Right cardiac atrium (tissue), 5 donors: ENCODE results near the gene DUSP18. TPM values are rescaled to one million over a fixed set of nuclear protein-coding genes. Genes with fewer than 3 reads are reported as not detected.
"Not testable (repeated sequence)": the region's sequence is repeated elsewhere in the genome, so short reads cannot be mapped to it uniquely, and the experiment has no call there.

ENCODE experiments used
- ATAC-seq, 2 donors: fragments of 200-7000 bp; cut with Tn5 transposase; one replicate each; pipeline versions ENCODE4 v1.8.0 to v1.9.1; 2020; ENCODE audit warnings: moderate library complexity in 2 of 2, mild to moderate bottlenecking in 1 of 2
- DNase-seq, 3 donors: peaks; one replicate each; pipeline ENCODE4 v3.0.0-alpha.2; 2020
- H3K27ac ChIP-seq: one replicate; pipeline ENCODE4 v1.5.1; 2013; ENCODE audit warnings: mild to moderate bottlenecking, low read length, control low read depth, moderate library complexity
- H3K27me3 ChIP-seq: one replicate; pipeline ENCODE4 v1.6.1; 2013; ENCODE audit not compliant: control insufficient read depth, insufficient read depth
- H3K4me1 ChIP-seq: one replicate; pipeline ENCODE4 v1.6.1; 2013; ENCODE audit warnings: low read length; ENCODE audit not compliant: control insufficient read depth, insufficient read depth
- H3K4me3 ChIP-seq: one replicate; pipeline ENCODE4 v1.5.1; 2013; ENCODE audit warnings: low read length, control low read depth
- H3K9me3 ChIP-seq: one replicate; pipeline ENCODE4 v1.6.1; 2013; ENCODE audit warnings: low read length; ENCODE audit not compliant: control insufficient read depth
- WGBS: extraction: QIAGEN DNeasy Blood & Tissue Kit; methylation state at CpG from one replicate; pipeline ENCODE4 v1.1.7; 2013; 5-methylcytosine and 5-hydroxymethylcytosine counted together
- intact Hi-C, 4 donors: fragments of 100-400 bp; cut with DNase I; formaldehyde crosslinking; loops; one replicate each; pipeline versions ENCODE4 v1.11.0 to v1.14.0; 2022 to 2023
- polyA plus RNA-seq: library from polyadenylated mRNA; stranded (reverse); fragments of 200-250 nt; gene quantifications from one replicate; pipeline ENCODE4 v1.2.3, GENCODE V29; 2013
- total RNA-seq, 4 donors: library from RNA; stranded (reverse); fragmentation: NEBNext Ultra II Directional; extraction: Animal tissue kit (Norgen Biotek cat#: 25700); gene quantifications; one replicate each; pipeline ENCODE4 v1.2.1, GENCODE V29; 2021
- donor health status: healthy with polysubstance abuse.
- donor health status: DM: no; HTN: yes; CAD: no.
- donor health status: DM: no; HTN: no; CAD: no.
- donor health status: DM: no; HTN: yes; CAD: no; lungs with severe emphysema.
- donor health status: DM: yes; HTN: yes; CAD: no.

The DUSP18 gene
- total and polyA plus RNA-seq, 5 donors = 2.1 to 4.4 (median 3.4) TPM

GRCh38 chr22:30695351-30695851 is 27.7 kb upstream of the DUSP18 start:
- H3K4me3 ChIP-seq = peak overlapping the region; percentile 42
- WGBS = 59% methylated on average over 15 of the region's 15 CpGs
- no peaks in the 10 kb centered on the region for H3K4me1 ChIP-seq
- no peaks in the 10 kb centered on the region for H3K9me3 ChIP-seq
- H3K27me3 ChIP-seq = no peaks in the 10 kb centered on the region
- ATAC-seq (peak in 1 of 2 donors; percentile 41), DNase-seq (peak in 1 of 3 donors; percentile 61)
- intact Hi-C loops = loop anchor here in 1 of 4 donors (10.0 kb wide), 2 partner anchors 51 to 59 kb away; no protein-coding TSS in a partner anchor
- no peak overlapping the region for H3K27ac ChIP-seq

- Histone ChIP-seq H3K4me3 (peak within 1 kb of the TSS; percentile 42), H3K27ac (peak within 1 kb of the TSS; percentile 63), H3K9me3 (no peaks in the 10 kb centered on the region), H3K4me1 (no peaks in the 10 kb centered on the region), H3K27me3 (no peaks in the 10 kb centered on the region)
- peak; percentile 69 to 77 for ATAC-seq
- DNase-seq = peak; percentile 24 to 77 (median 75)
- 2% methylated on average over 87 of the region's 88 CpGs for WGBS
- intact Hi-C loops = loop anchor here in 1 of 4 donors (10.0 kb wide), 2 partner anchors 50 to 60 kb away; no protein-coding TSS in a partner anchor
Observed at GRCh38 chr22:30694640-30695350, 27.1 kb upstream of the DUSP18 start, which contains the start of gene OSBP2. Gene OSBP2 (plus strand): TSS chr22:30694874. CDS start chr22:30694910, 36 bp downstream.

- peak; percentile 53 to 65 for ATAC-seq
- 1% methylated on average over 37 of the region's 38 CpGs for WGBS
Observed at GRCh38 chr22:30694171-30694639, 26.5 kb upstream of the DUSP18 start.

GRCh38 chr22:30691204-30691603 is 23.5 kb upstream of the DUSP18 start:
- no peaks in the 10 kb centered on the region for H3K9me3 ChIP-seq
- no peaks in the 10 kb centered on the region for H3K4me1 ChIP-seq
- DNase-seq = no peak
- no peak for ATAC-seq
- H3K27ac ChIP-seq = no peak overlapping the region
- H3K27me3 ChIP-seq = no peaks in the 10 kb centered on the region
- WGBS = 69% methylated on average over 1 of the region's 1 CpG
- intact Hi-C loops = loop anchor here in 1 of 4 donors (10.0 kb wide), 2 partner anchors 46 to 64 kb away; no protein-coding TSS in a partner anchor
- H3K4me3 ChIP-seq = no peak overlapping the region

More at GRCh38 chr22:30694171-30694639, 26.5 kb upstream of the DUSP18 start:
- peak overlapping the region; percentile 63 for H3K27ac ChIP-seq
- H3K4me1 ChIP-seq = no peaks in the 10 kb centered on the region
- peak; percentile 22 to 74 (median 72) for DNase-seq
- H3K9me3 ChIP-seq = no peaks in the 10 kb centered on the region
- intact Hi-C loops = loop anchor here in 1 of 4 donors (10.0 kb wide), 2 partner anchors 49 to 61 kb away; no protein-coding TSS in a partner anchor
- peak overlapping the region; percentile 42 for H3K4me3 ChIP-seq
- H3K27me3 ChIP-seq = no peaks in the 10 kb centered on the region

GRCh38 chr22:30689622-30690021 is 21.9 kb upstream of the DUSP18 start:
- no peak overlapping the region for H3K4me3 ChIP-seq
- intact Hi-C loops = loop anchor here in 1 of 4 donors (10.0 kb wide), 2 partner anchors 45 to 65 kb away; no protein-coding TSS in a partner anchor
- ATAC-seq (no peak), DNase-seq (no peak)
- H3K27me3 ChIP-seq = no peaks in the 10 kb centered on the region
- WGBS = 55% methylated on average over 1 of the region's 1 CpG
- H3K9me3 ChIP-seq = no peaks in the 10 kb centered on the region
- H3K4me1 ChIP-seq = no peaks in the 10 kb centered on the region
- no peak overlapping the region for H3K27ac ChIP-seq

- WGBS = 89% methylated on average over 4 of the region's 4 CpGs
- Histone ChIP-seq H3K4me3 (no peak overlapping the region), H3K4me1 (no peaks in the 10 kb centered on the region), H3K27ac (no peak overlapping the region), H3K9me3 (no peaks in the 10 kb centered on the region), H3K27me3 (no peaks in the 10 kb centered on the region)
- ATAC-seq (no peak), DNase-seq (no peak)
- intact Hi-C loops = no loop called here
Observed at GRCh38 chr22:30687358-30687757, 19.7 kb upstream of the DUSP18 start.

GRCh38 chr22:30685178-30685577 is 17.5 kb upstream of the DUSP18 start:
- Histone ChIP-seq H3K9me3 (no peaks in the 10 kb centered on the region), H3K27me3 (no peaks in the 10 kb centered on the region), H3K27ac (no peak overlapping the region), H3K4me3 (no peak overlapping the region), H3K4me1 (peaks cover 1% of the 10 kb centered on the region)
- WGBS = 85% methylated on average over 7 of the region's 7 CpGs
- ATAC-seq (no peak), DNase-seq (no peak)
- intact Hi-C loops = no loop called here

GRCh38 chr22:30681831-30682230 is 14.2 kb upstream of the DUSP18 start:
- DNase-seq (no peak), ATAC-seq (no peak)
- H3K9me3 ChIP-seq = no peaks in the 10 kb centered on the region
- H3K27ac ChIP-seq = no peak overlapping the region
- no peak overlapping the region for H3K4me3 ChIP-seq
- intact Hi-C loops = no loop called here
- peaks cover 1% of the 10 kb centered on the region for H3K4me1 ChIP-seq
- H3K27me3 ChIP-seq = no peaks in the 10 kb centered on the region
- 81% methylated on average over 2 of the region's 2 CpGs for WGBS

- H3K27me3 ChIP-seq = no peaks in the 10 kb centered on the region
- H3K27ac ChIP-seq = no peak overlapping the region
- ATAC-seq (peak in 1 of 2 donors; percentile 19), DNase-seq (no peak)
- intact Hi-C loops = no loop called here
- H3K4me1 ChIP-seq = peaks cover 1% of the 10 kb centered on the region
- no peak overlapping the region for H3K4me3 ChIP-seq
- 96% methylated on average over 1 of the region's 1 CpG for WGBS
- H3K9me3 ChIP-seq = no peaks in the 10 kb centered on the region
Observed at GRCh38 chr22:30680991-30681770, 13.5 kb upstream of the DUSP18 start.

GRCh38 chr22:30679895-30680690 is 12.4 kb upstream of the DUSP18 start:
- H3K27ac ChIP-seq, H3K4me3 ChIP-seq, DNase-seq, intact Hi-C loops, ATAC-seq, H3K4me1 ChIP-seq, H3K27me3 ChIP-seq, H3K9me3 ChIP-seq: not testable (repeated sequence)
- 85% methylated on average over 12 of the region's 12 CpGs for whole genome bisulfite sequencing
